ENCODE data around the gene TNPO1.

Gene TNPO1

GRCh38 chr5:72834924-72835323 lies 18.5 kb downstream of the TNPO1 start:
- DNase-seq (ENCODE audit: low spot score in 2 of 2) (no peak), ATAC-seq (ENCODE audit: low read depth) (no peak)
- Mint-ChIP-seq H3K36me3 (peaks cover 4% of the 10 kb centered on the region), H3K4me3 (no peak overlapping the region), H3K9me3 (no peaks in the 10 kb centered on the region), H3K27ac (no peak overlapping the region), H3K27me3 (no peaks in the 10 kb centered on the region), H3K4me1 (peaks cover 19% of the 10 kb centered on the region)

- Mint-ChIP-seq H3K36me3 (peaks cover 4% of the 10 kb centered on the region), H3K9me3 (no peaks in the 10 kb centered on the region), H3K27ac (no peak overlapping the region), H3K27me3 (no peaks in the 10 kb centered on the region), H3K4me1 (peaks cover 21% of the 10 kb centered on the region), H3K4me3 (no peak overlapping the region)
- no peak for ATAC-seq (ENCODE audit: low read depth)
- no peak for DNase-seq (ENCODE audit: low spot score in 2 of 2)
Measured at GRCh38 chr5:72835633-72836032, 19.2 kb downstream of the TNPO1 start.

GRCh38 chr5:72836810-72837209 lies 20.3 kb downstream of the TNPO1 start:
- ATAC-seq (ENCODE audit: low read depth) (no peak), DNase-seq (ENCODE audit: low spot score in 2 of 2) (no peak)
- peaks cover 21% of the 10 kb centered on the region for H3K4me1 Mint-ChIP-seq
- H3K4me3 Mint-ChIP-seq = no peak overlapping the region
- no peak overlapping the region for H3K27ac Mint-ChIP-seq
- H3K27me3 Mint-ChIP-seq = no peaks in the 10 kb centered on the region
- peaks cover 4% of the 10 kb centered on the region for H3K36me3 Mint-ChIP-seq
- no peaks in the 10 kb centered on the region for H3K9me3 Mint-ChIP-seq

GRCh38 chr5:72837524-72838096 lies 21.1 kb downstream of the TNPO1 start:
- Mint-ChIP-seq H3K4me1 (peaks cover 17% of the 10 kb centered on the region), H3K9me3 (no peaks in the 10 kb centered on the region), H3K27me3 (no peaks in the 10 kb centered on the region), H3K36me3 (peaks cover 4% of the 10 kb centered on the region), H3K4me3 (no peak overlapping the region), H3K27ac (no peak overlapping the region)
- DNase-seq (ENCODE audit: low spot score in 2 of 2) (no peak), ATAC-seq (ENCODE audit: low read depth) (no peak)

GRCh38 chr5:72840041-72840440 lies 23.6 kb downstream of the TNPO1 start:
- DNase-seq (ENCODE audit: low spot score in 2 of 2) (no peak), ATAC-seq (ENCODE audit: low read depth) (no peak)
- H3K27ac Mint-ChIP-seq = no peak overlapping the region
- peaks cover 19% of the 10 kb centered on the region for H3K4me1 Mint-ChIP-seq
- H3K36me3 Mint-ChIP-seq = peaks cover 4% of the 10 kb centered on the region
- no peaks in the 10 kb centered on the region for H3K27me3 Mint-ChIP-seq
- no peak overlapping the region for H3K4me3 Mint-ChIP-seq
- H3K9me3 Mint-ChIP-seq = no peaks in the 10 kb centered on the region

- Mint-ChIP-seq H3K4me1 (peaks cover 18% of the 10 kb centered on the region), H3K4me3 (no peak overlapping the region), H3K9me3 (no peaks in the 10 kb centered on the region), H3K27ac (no peak overlapping the region), H3K27me3 (no peaks in the 10 kb centered on the region), H3K36me3 (peaks cover 2% of the 10 kb centered on the region)
- ATAC-seq (ENCODE audit: low read depth) (no peak), DNase-seq (ENCODE audit: low spot score in 2 of 2) (no peak)
Measured at GRCh38 chr5:72841756-72842535, 25.5 kb downstream of the TNPO1 start.

- H3K4me1 Mint-ChIP-seq = peaks cover 21% of the 10 kb centered on the region
- no peaks in the 10 kb centered on the region for H3K9me3 Mint-ChIP-seq
- no peaks in the 10 kb centered on the region for H3K27me3 Mint-ChIP-seq
Measured at GRCh38 chr5:72842816-72843215, 26.4 kb downstream of the TNPO1 start.

GRCh38 chr5:72844218-72844603 lies 27.8 kb downstream of the TNPO1 start:
- Mint-ChIP-seq H3K4me3 (no peak overlapping the region), H3K4me1 (peaks cover 22% of the 10 kb centered on the region), H3K36me3 (no peaks in the 10 kb centered on the region), H3K9me3 (no peaks in the 10 kb centered on the region), H3K27ac (no peak overlapping the region), H3K27me3 (no peaks in the 10 kb centered on the region)
- ATAC-seq (ENCODE audit: low read depth) = no peak
- no peak for DNase-seq (ENCODE audit: low spot score in 2 of 2)

More at GRCh38 chr5:72842816-72843215, 26.4 kb downstream of the TNPO1 start:
- Mint-ChIP-seq H3K27ac (no peak overlapping the region), H3K36me3 (peaks cover 2% of the 10 kb centered on the region), H3K4me3 (no peak overlapping the region)
- no peak for ATAC-seq (ENCODE audit: low read depth)
- no peak for DNase-seq (ENCODE audit: low spot score in 2 of 2)

- no peaks in the 10 kb centered on the region for H3K27me3 Mint-ChIP-seq
- no peaks in the 10 kb centered on the region for H3K9me3 Mint-ChIP-seq
- H3K36me3 Mint-ChIP-seq = no peaks in the 10 kb centered on the region
- no peak overlapping the region for H3K27ac Mint-ChIP-seq
- H3K4me1 Mint-ChIP-seq = peaks cover 27% of the 10 kb centered on the region
- H3K4me3 Mint-ChIP-seq = no peak overlapping the region
- DNase-seq (ENCODE audit: low spot score in 2 of 2) (no peak), ATAC-seq (ENCODE audit: low read depth) (no peak)
Measured at GRCh38 chr5:72845889-72846288, 29.4 kb downstream of the TNPO1 start.

GRCh38 chr5:72846483-72846882 lies 30.0 kb downstream of the TNPO1 start:
- no peak overlapping the region for H3K4me3 Mint-ChIP-seq
- ATAC-seq (ENCODE audit: low read depth) (no peak), DNase-seq (ENCODE audit: low spot score in 2 of 2) (no peak)
- no peaks in the 10 kb centered on the region for H3K9me3 Mint-ChIP-seq
- peaks cover 27% of the 10 kb centered on the region for H3K4me1 Mint-ChIP-seq
- H3K27ac Mint-ChIP-seq = no peak overlapping the region
- no peaks in the 10 kb centered on the region for H3K27me3 Mint-ChIP-seq
- H3K36me3 Mint-ChIP-seq = no peaks in the 10 kb centered on the region

- H3K4me1 Mint-ChIP-seq = peaks cover 28% of the 10 kb centered on the region
- H3K27ac Mint-ChIP-seq = no peak overlapping the region
- no peaks in the 10 kb centered on the region for H3K9me3 Mint-ChIP-seq
- no peaks in the 10 kb centered on the region for H3K27me3 Mint-ChIP-seq
- H3K4me3 Mint-ChIP-seq = peak overlapping the region; percentile 94
- ATAC-seq (ENCODE audit: low read depth) = no peak
- H3K36me3 Mint-ChIP-seq = no peaks in the 10 kb centered on the region
- DNase-seq (ENCODE audit: low spot score in 2 of 2) = no peak
Measured at GRCh38 chr5:72847439-72847838, 31.0 kb downstream of the TNPO1 start.

GRCh38 chr5:72847989-72848473 lies 31.6 kb downstream of the TNPO1 start:
- Mint-ChIP-seq H3K9me3 (no peaks in the 10 kb centered on the region), H3K36me3 (no peaks in the 10 kb centered on the region), H3K4me3 (peak overlapping the region; percentile 94), H3K27me3 (no peaks in the 10 kb centered on the region), H3K4me1 (peaks cover 26% of the 10 kb centered on the region), H3K27ac (peak overlapping the region; percentile 95)
- ATAC-seq (ENCODE audit: low read depth) (peak; percentile 85), DNase-seq (ENCODE audit: low spot score in 2 of 2) (peak; percentile 74 to 81)

GRCh38 chr5:72848474-72849428 lies 32.3 kb downstream of the TNPO1 start:
- ATAC-seq (ENCODE audit: low read depth) = peak; percentile 44

GRCh38 chr5:72849546-72849945 lies 33.1 kb downstream of the TNPO1 start:
- ATAC-seq (ENCODE audit: low read depth) (no peak), DNase-seq (ENCODE audit: low spot score in 2 of 2) (no peak)
- Mint-ChIP-seq H3K4me1 (peaks cover 29% of the 10 kb centered on the region), H3K36me3 (peaks cover 6% of the 10 kb centered on the region), H3K4me3 (peak overlapping the region; percentile 89), H3K9me3 (no peaks in the 10 kb centered on the region), H3K27ac (peak overlapping the region; percentile 75), H3K27me3 (no peaks in the 10 kb centered on the region)

More at GRCh38 chr5:72848474-72849428, 32.3 kb downstream of the TNPO1 start:
- Mint-ChIP-seq H3K9me3 (no peaks in the 10 kb centered on the region), H3K27me3 (no peaks in the 10 kb centered on the region), H3K4me1 (peaks cover 31% of the 10 kb centered on the region), H3K36me3 (peaks cover 6% of the 10 kb centered on the region), H3K27ac (peak overlapping the region; percentile 95), H3K4me3 (peak overlapping the region; percentile 94)
- DNase-seq (ENCODE audit: low spot score in 2 of 2) = peak; percentile 22 to 51
